IMR-90 (cell line): ENCODE measurements around the gene METTL8. TPM values are rescaled to one million over a fixed set of nuclear protein-coding genes. Genes with fewer than 3 reads are reported as not detected.
"Not testable (repeated sequence)": the region's sequence is repeated elsewhere in the genome, so short reads cannot be mapped to it uniquely, and the experiment has no call there.

Source experiments
- ATAC-seq: fragments of 200-7000 bp; cut with Tn5 transposase; 2 replicates; pipeline ENCODE4 v1.9.1; 2020; ENCODE audit warnings: low read depth, mild to moderate bottlenecking, moderate library complexity
- BruUV-seq: library from RNA; stranded (reverse); fragments of 400-500 nt; replicated peaks from 2 replicates; lab custom pipeline; 2021; lab: Mats Ljungman, UMichigan
- CTCF ChIA-PET: fragments of 300-600 bp; formaldehyde crosslinking; extraction: SDS; loops from one replicate; lab custom pipeline; 2021; ENCODE audit warnings: antibody characterized with exemption; lab: Yijun Ruan, JAX
- POLR2A ChIA-PET: fragments of 300-600 bp; sonication (Branson Sonifier 250); formaldehyde crosslinking; loops from one replicate; lab custom pipeline; 2022; ENCODE audit warnings: antibody characterized with exemption; ENCODE audit not compliant: unreplicated experiment; lab: Charles Lee
- DNase-seq: peaks from one replicate; pipeline ENCODE4 v3.0.0; 2013
- H2AFZ ChIP-seq: replicated peaks from 2 replicates; pipeline ENCODE3; 2013; ENCODE audit warnings: low read length, mild to moderate bottlenecking; ENCODE audit not compliant: poor library complexity
- H2AK5ac ChIP-seq: 2 replicates; pipeline ENCODE4 v1.6.1; 2013; ENCODE audit warnings: low read depth, low read length, inconsistent platforms
- H2AK9ac ChIP-seq: replicated peaks from 2 replicates; pipeline ENCODE3; 2013; ENCODE audit warnings: mild to moderate bottlenecking, low read depth, low read length, moderate library complexity; ENCODE audit not compliant: poor library complexity
- H2BK120ac ChIP-seq: 2 replicates; pipeline ENCODE4 v1.6.1; 2013; ENCODE audit warnings: low read depth, low read length, inconsistent platforms
- H2BK15ac ChIP-seq: 3 replicates; pipeline ENCODE4 v1.6.1; 2013; ENCODE audit warnings: low read depth, low read length, inconsistent platforms
- H2BK20ac ChIP-seq: 2 replicates; pipeline ENCODE4 v1.6.1; 2013; ENCODE audit warnings: low read depth, mild to moderate bottlenecking, inconsistent platforms, low read length, moderate library complexity
- H2BK5ac ChIP-seq: 2 replicates; pipeline ENCODE4 v1.6.1; 2013; ENCODE audit warnings: mild to moderate bottlenecking, low read depth, low read length, inconsistent platforms; ENCODE audit not compliant: poor library complexity, severe bottlenecking
- H3K14ac ChIP-seq: replicated peaks from 2 replicates; pipeline ENCODE4 v1.6.1; 2013; ENCODE audit warnings: low read depth, low read length, inconsistent platforms
- H3K18ac ChIP-seq: 2 replicates; pipeline ENCODE4 v1.6.1; 2013; ENCODE audit warnings: low read depth, low read length, control low read depth
- H3K23ac ChIP-seq: 2 replicates; pipeline ENCODE4 v1.6.1; 2013; ENCODE audit warnings: low read depth, low read length, inconsistent platforms
- H3K27ac ChIP-seq: 2 replicates; pipeline ENCODE4 v1.5.1; 2013; ENCODE audit warnings: mild to moderate bottlenecking, control low read depth, low read length; ENCODE audit not compliant: insufficient read depth
- H3K27me3 ChIP-seq: 2 replicates; pipeline ENCODE4 v1.6.1; 2013; ENCODE audit warnings: low read length; ENCODE audit not compliant: control insufficient read depth, insufficient read depth
- H3K36me3 ChIP-seq: 2 replicates; pipeline ENCODE4 v1.6.1; 2013; ENCODE audit warnings: low read length, mixed read lengths; ENCODE audit not compliant: control insufficient read depth, insufficient read depth
- H3K4ac ChIP-seq: 2 replicates; pipeline ENCODE4 v1.6.1; 2013; ENCODE audit warnings: low read depth, low read length, inconsistent platforms
- H3K4me1 ChIP-seq: 2 replicates; pipeline ENCODE4 v1.6.1; 2013; ENCODE audit warnings: low read length, mixed read lengths; ENCODE audit not compliant: control insufficient read depth, insufficient read depth
- H3K4me2 ChIP-seq: 2 replicates; pipeline ENCODE4 v1.6.1; 2013; ENCODE audit warnings: low read depth, mild to moderate bottlenecking, control low read depth, low read length, moderate library complexity
- H3K4me3 ChIP-seq: 2 replicates; pipeline ENCODE4 v1.5.1; 2013; ENCODE audit warnings: low read depth, mild to moderate bottlenecking, control low read depth, low read length, moderate library complexity; ENCODE audit not compliant: insufficient read depth
- H3K56ac ChIP-seq: 2 replicates; pipeline ENCODE4 v1.6.1; 2013; ENCODE audit warnings: low read length, inconsistent platforms; ENCODE audit not compliant: insufficient read depth; ENCODE audit errors: extremely low read depth
- H3K79me1 ChIP-seq, 2 experiments: 2 replicates each; pipeline ENCODE4 v1.6.1; 2013; ENCODE audit warnings: low read length in 2 of 2, inconsistent platforms in 1 of 2, low read depth in 1 of 2
- H3K9ac ChIP-seq: 2 replicates; pipeline ENCODE4 v1.6.1; 2013; ENCODE audit warnings: low read depth, low read length, control low read depth
- H3K9me1 ChIP-seq: 2 replicates; pipeline ENCODE4 v1.6.1; 2013; ENCODE audit warnings: low read length, inconsistent platforms; ENCODE audit not compliant: insufficient read depth
- H3K9me3 ChIP-seq: 2 replicates; pipeline ENCODE4 v1.6.1; 2013; ENCODE audit warnings: low read length; ENCODE audit not compliant: control insufficient read depth, insufficient read depth
- H4K20me1 ChIP-seq: 2 replicates; pipeline ENCODE4 v1.6.1; 2013; ENCODE audit warnings: low read length, inconsistent platforms; ENCODE audit not compliant: insufficient read depth
- H4K5ac ChIP-seq: 2 replicates; pipeline ENCODE4 v1.6.1; 2013; ENCODE audit warnings: mild to moderate bottlenecking, low read depth, low read length, control low read depth
- H4K8ac ChIP-seq, 2 experiments: 2 replicates each; pipeline ENCODE4 v1.6.1; 2013; ENCODE audit warnings: low read depth in 2 of 2, low read length in 2 of 2, control low read depth in 1 of 2, inconsistent platforms in 1 of 2
- H4K91ac ChIP-seq: 2 replicates; pipeline ENCODE4 v1.6.1; 2013; ENCODE audit warnings: low read depth, low read length, inconsistent platforms; ENCODE audit not compliant: insufficient read depth
- dilution Hi-C: fragments of 300-500 bp; cut with HindIII; formaldehyde crosslinking; loops from one replicate; pipeline ENCODE4 v1.14.3; 2018; ENCODE audit warnings: low sequenced_read_pairs; ENCODE audit not compliant: unreplicated experiment
- in situ Hi-C: fragments of 300-500 bp; cut with MboI; formaldehyde crosslinking; loops from 3 replicates; pipeline ENCODE4 v1.14.3; 2019; ENCODE audit warnings: low sequenced_read_pairs, inconsistent platforms, mixed read lengths
- intact Hi-C: fragments of 100-400 bp; cut with micrococcal nuclease; formaldehyde crosslinking; loops from 2 replicates; pipeline ENCODE4 v1.10.0; 2022
- polyA plus RNA-seq, 3 experiments: library from polyadenylated mRNA; depleted of rRNA; stranded (reverse); fragments of >200 nt; gene quantifications; 2 replicates each; pipeline ENCODE4 v1.2.3, GENCODE V29; 2012; ENCODE audit warnings: low replicate concordance in 1 of 3
- total RNA-seq: library from RNA; depleted of rRNA; stranded (reverse); fragments of >200 nt; gene quantifications from 2 replicates; pipeline ENCODE4 v1.2.3, GENCODE V29; 2012

Gene METTL8
- total and polyA plus RNA-seq, 2 of the 4 experiments (the other 2 are of a cell fraction): 6.9 to 10.6 TPM

- H2BK120ac ChIP-seq, H3K18ac ChIP-seq, H3K4me1 ChIP-seq, CTCF ChIA-PET, H3K9me3 ChIP-seq, H3K56ac ChIP-seq, H3K14ac ChIP-seq, intact Hi-C loops, H2BK5ac ChIP-seq, H2AK5ac ChIP-seq, H3K36me3 ChIP-seq, DNase-seq, H3K4ac ChIP-seq, H4K8ac ChIP-seq, H4K5ac ChIP-seq, H2AFZ ChIP-seq, H2BK20ac ChIP-seq, H3K9me1 ChIP-seq, H3K4me3 ChIP-seq, H4K91ac ChIP-seq, H3K27ac ChIP-seq, H2BK15ac ChIP-seq, H3K4me2 ChIP-seq, ATAC-seq, H3K23ac ChIP-seq, H3K9ac ChIP-seq, POLR2A ChIA-PET, in situ Hi-C loops, BruUV-seq, H3K79me1 ChIP-seq, dilution Hi-C loops, H3K27me3 ChIP-seq, H2AK9ac ChIP-seq, H4K20me1 ChIP-seq: not testable (repeated sequence)
These were observed 55.9 kb downstream of the METTL8 start for GRCh38 chr2:171377852-171378251.
